ENCODE measurements around the gene ANKS1A.

ANKS1A gene

DNA sequence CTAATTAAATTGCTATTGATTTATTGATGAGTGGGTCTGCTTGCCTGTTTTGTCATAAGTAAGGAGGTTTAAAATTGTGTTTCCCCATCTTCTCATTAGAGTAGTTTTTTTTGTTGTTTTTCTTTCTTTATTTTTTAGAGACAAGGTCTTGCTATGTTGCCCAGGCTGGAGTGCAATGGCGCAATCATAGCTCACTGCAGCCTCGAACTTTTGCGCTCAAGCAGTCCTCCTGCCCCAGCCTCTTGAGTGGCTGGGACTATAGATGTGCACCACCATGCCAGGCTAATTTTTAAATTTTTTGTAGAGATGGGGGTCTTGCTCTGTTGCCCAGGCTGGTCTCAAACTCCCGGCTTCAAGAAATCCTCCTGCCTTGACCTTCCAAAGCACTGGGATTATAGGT, 31.0 kb downstream of the ANKS1A start:
- H3K4me3 ChIP-seq (ENCODE audit: low read depth, low read length): no peak overlapping the region
- TF ChIP-seq, protein P1, sequence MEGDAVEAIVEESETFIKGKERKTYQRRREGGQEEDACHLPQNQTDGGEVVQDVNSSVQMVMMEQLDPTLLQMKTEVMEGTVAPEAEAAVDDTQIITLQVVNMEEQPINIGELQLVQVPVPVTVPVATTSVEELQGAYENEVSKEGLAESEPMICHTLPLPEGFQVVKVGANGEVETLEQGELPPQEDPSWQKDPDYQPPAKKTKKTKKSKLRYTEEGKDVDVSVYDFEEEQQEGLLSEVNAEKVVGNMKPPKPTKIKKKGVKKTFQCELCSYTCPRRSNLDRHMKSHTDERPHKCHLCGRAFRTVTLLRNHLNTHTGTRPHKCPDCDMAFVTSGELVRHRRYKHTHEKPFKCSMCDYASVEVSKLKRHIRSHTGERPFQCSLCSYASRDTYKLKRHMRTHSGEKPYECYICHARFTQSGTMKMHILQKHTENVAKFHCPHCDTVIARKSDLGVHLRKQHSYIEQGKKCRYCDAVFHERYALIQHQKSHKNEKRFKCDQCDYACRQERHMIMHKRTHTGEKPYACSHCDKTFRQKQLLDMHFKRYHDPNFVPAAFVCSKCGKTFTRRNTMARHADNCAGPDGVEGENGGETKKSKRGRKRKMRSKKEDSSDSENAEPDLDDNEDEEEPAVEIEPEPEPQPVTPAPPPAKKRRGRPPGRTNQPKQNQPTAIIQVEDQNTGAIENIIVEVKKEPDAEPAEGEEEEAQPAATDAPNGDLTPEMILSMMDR (IDR thresholded peaks at IDR 0.05; ENCODE audit: low read depth, low read length): no peak

DNA sequence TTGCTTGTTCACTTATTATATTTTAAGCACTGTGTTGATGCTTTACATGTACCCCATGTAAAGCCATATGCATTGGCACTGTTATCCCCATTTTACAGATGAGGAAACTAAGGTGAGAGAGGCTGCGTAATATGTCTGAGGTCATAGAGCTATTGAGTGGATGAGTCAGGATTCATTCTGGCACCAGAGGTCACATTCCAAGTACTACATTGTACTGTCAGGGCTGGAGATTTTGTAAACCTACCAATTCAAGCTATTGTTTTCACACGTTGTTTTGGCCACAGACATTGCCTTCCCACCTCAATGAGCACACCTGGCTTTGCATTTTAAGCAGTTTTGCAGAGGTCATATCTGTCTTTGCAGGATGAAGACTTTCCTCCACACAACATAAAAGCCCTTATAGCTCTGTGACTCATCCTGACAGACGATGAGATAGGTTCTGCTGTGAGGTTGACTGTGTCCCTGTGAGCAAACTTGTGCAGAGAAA, 33.2 kb downstream of the ANKS1A start:
- TF ChIP-seq, protein P1 (IDR thresholded peaks at IDR 0.05; ENCODE audit: low read depth, low read length): no peak
- H3K4me3 ChIP-seq (ENCODE audit: low read depth, low read length): no peak overlapping the region

DNA sequence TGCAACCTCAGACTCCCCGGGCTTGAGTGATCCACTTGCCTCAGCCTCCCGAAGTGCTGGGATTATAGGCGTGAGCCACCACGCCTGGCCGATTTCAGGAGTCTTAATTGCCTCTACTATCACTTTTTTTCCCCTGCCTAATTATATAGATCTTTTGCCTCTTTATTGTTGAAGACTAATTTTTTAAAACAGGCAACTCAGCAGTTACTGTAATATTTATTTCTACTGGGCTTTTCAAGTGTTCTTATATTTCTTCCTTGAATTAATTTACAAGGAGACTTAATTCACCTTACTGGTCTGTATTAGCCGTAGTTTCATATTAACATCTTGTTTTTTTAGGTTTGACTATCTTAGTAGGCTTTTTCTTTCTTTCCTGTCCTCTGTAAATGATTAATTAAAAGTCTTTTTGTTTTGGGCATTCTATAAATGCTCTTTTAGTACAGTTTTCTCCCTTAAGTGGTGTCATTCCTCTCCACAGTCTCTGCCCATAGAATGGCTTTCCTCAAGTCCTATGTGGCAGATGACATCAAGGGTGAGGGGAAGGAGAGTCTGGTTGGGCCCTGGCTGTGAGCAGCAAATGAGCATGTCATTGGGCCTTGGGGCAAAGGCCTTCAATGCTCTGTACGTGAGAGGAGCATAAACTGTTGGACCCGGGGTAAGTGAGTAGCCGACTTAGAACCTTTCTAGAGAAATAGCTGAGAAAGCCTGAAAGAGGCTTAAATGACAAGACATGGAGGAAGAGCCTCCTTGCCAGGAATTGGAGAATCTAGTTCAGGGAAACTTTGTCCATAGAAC, 36.0 kb downstream of the ANKS1A start:
- TF ChIP-seq, protein P1 (IDR thresholded peaks at IDR 0.05; ENCODE audit: low read depth, low read length): no peak
- no peak overlapping the region for H3K4me3 ChIP-seq (ENCODE audit: low read depth, low read length)

DNA sequence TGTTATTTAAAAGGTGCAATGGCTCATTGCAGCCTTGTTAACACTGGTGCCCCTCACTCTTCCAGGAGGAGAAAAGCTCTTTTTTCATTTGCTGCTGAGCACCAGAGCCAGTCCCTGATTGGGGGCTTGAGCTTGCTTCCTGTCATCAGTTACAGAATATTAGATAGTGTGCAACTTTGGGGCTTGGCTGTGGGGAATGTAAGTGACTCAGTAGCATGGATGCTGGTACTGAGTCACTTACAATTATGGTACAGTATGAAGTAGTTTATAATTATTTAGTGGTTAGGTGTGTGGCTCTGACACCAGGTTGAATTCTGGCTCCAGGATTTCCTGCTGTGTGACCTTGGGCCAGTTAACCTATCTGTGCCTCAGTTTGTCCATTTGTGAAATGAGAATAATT, 37.6 kb downstream of the ANKS1A start:
- no peak overlapping the region for H3K4me3 ChIP-seq (ENCODE audit: low read depth, low read length)
- TF ChIP-seq, protein P1 (IDR thresholded peaks at IDR 0.05; ENCODE audit: low read depth, low read length): no peak

DNA sequence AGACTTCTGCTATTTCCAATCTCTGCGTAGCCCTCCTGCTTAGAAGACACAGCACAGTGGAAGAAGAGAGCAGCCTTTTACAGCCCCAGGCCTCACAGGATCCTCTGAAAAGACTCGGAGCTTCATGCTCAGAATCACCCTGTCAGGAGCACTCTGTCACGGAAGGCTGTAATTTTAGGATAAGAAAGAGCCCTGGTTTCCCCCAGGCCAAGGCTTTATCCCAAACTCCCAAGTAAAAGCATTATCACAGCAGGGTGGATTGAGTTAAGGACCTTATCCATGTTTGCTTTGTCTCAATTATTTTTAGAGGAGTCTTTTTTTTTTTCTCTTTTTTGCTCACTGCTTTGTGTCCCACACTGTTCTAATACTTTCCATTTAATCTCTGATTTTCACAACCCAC, 39.2 kb downstream of the ANKS1A start:
- no peak overlapping the region for H3K4me3 ChIP-seq (ENCODE audit: low read depth, low read length)
- TF ChIP-seq, protein P1 (IDR thresholded peaks at IDR 0.05; ENCODE audit: low read depth, low read length): no peak

DNA sequence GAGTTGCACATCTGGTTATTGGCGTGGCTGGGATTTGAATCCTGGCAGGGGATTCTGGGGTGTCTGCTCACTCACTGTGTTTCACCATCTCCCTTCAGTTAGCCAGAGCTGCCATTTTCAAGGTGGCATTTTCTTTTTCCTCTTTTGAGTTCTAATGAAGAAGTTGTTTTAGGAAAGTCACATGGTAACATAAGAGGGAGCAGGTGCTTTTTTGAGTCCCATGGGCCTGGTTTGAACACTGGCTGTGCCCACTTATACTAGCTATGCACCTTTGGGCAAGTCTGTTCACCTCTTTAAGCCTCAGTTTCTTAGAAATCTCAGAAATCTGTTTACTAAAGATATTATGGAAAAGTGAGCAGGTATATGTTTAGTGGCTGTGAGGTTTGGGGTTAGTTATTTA, 39.6 kb downstream of the ANKS1A start:
- TF ChIP-seq, protein P1 (IDR thresholded peaks at IDR 0.05; ENCODE audit: low read depth, low read length): no peak
- H3K4me3 ChIP-seq (ENCODE audit: low read depth, low read length): no peak overlapping the region

DNA sequence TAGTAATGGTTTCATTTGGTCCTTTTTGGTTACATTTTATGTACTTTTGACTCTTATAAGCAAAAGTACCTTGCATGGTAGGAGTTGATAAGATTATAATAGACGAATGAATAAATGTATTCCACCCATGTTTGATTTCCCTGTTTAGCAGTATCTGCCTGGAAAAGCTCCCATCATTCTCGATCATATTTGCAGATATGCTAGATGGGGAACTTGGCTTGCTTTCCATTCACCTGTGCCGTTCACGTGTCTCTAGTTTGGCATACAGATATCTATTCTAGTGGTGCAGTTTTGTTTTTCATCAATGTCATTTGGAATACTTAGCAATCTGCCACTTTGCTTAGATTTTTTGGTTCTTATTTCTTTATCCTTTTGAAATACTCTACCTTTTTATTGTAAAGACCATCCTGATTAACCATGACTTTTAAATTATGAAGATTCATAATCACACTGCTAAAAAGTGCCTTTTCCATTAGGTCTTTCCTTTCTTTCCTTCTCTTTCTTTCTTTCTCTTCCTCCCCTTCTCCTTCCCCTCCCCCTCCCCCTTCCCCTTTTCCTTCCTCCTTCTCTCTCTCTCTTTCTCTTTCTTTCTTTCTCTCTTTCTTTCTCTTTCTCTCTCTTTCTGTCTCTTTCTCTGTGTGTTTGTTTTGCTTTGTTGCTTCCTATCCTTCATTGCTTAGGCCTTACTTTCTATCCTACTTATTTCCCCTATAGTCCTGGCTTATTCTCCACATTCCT, 40.4 kb downstream of the ANKS1A start:
- TF ChIP-seq, protein P1 (IDR thresholded peaks at IDR 0.05; ENCODE audit: low read depth, low read length): no peak
- no peak overlapping the region for H3K4me3 ChIP-seq (ENCODE audit: low read depth, low read length)
